Measurements from ENCODE around the gene RIMBP2. TPM values are rescaled to one million over a fixed set of nuclear protein-coding genes. Genes with fewer than 3 reads are reported as not detected.

The RIMBP2 gene
- total RNA-seq, 1 donor from 2014 or later: not detected

Other genes starting within 250 kb of the RIMBP2 start
- 19.5 and 20.8 TPM in 2 replicates for gene STX2, start 123.0 kb upstream of the RIMBP2 start, total RNA-seq
- 894 and 920 TPM in 2 replicates for gene RAN, start 155.8 kb upstream of the RIMBP2 start, total RNA-seq
- gene ADGRD1, start 237.6 kb upstream of the RIMBP2 start, total RNA-seq: 0.54 and 1.5 TPM in 2 replicates